GM19035 (cell line): ENCODE data around the gene TCF15.

ENCODE experiments used
- ATAC-seq: cut with Tn5 transposase; IDR thresholded peaks from one replicate; pipeline ENCODE4 v1.9.1; 2021; ENCODE audit not compliant: unreplicated experiment

Gene TCF15

GRCh38 chr20:615514-615913, 5.4 kb upstream of the TCF15 start:
- no peak for ATAC-seq

GRCh38 chr20:611843-612185, 1.7 kb upstream of the TCF15 start:
- no peak for ATAC-seq

- no peak for ATAC-seq
Observed at GRCh38 chr20:611047-611842, 1.1 kb upstream of the TCF15 start.

- ATAC-seq, result no peak
Observed at GRCh38 chr20:609371-609964, 641 bp downstream of the TCF15 start.

- no peak for ATAC-seq
Observed at GRCh38 chr20:608970-609369, 1.1 kb downstream of the TCF15 start.

GRCh38 chr20:607476-607875, 2.6 kb downstream of the TCF15 start:
- no peak for ATAC-seq

- ATAC-seq, result no peak
Observed at GRCh38 chr20:605237-605636, 4.9 kb downstream of the TCF15 start.

- ATAC-seq, result no peak
Observed at GRCh38 chr20:603116-603640, 6.9 kb downstream of the TCF15 start.

GRCh38 chr20:602111-602970, 7.8 kb downstream of the TCF15 start:
- ATAC-seq, result no peak

GRCh38 chr20:600736-601135, 9.4 kb downstream of the TCF15 start:
- ATAC-seq, result no peak

GRCh38 chr20:600141-600540, 10.0 kb downstream of the TCF15 start:
- ATAC-seq, result no peak

GRCh38 chr20:598133-598850, 11.8 kb downstream of the TCF15 start:
- ATAC-seq, result no peak

- ATAC-seq, result no peak
Observed at GRCh38 chr20:597560-597959, 12.5 kb downstream of the TCF15 start.

- ATAC-seq, result no peak
Observed at GRCh38 chr20:595330-596308, 14.5 kb downstream of the TCF15 start.

GRCh38 chr20:592506-592905, 17.6 kb downstream of the TCF15 start:
- ATAC-seq, result no peak

GRCh38 chr20:591941-592340, 18.2 kb downstream of the TCF15 start:
- no peak for ATAC-seq

- ATAC-seq, result peak; percentile 89
Observed at GRCh38 chr20:588932-589672, 21.0 kb downstream of the TCF15 start.

- ATAC-seq, result no peak
Observed at GRCh38 chr20:588476-588875, 21.6 kb downstream of the TCF15 start.

- ATAC-seq, result no peak
Observed at GRCh38 chr20:584971-585301, 25.2 kb downstream of the TCF15 start.
